DND-41 (cell line): ENCODE measurements around the gene DNAH17.

Experiments used
- ATAC-seq: fragments of 200-7000 bp; cut with Tn5 transposase; 3 replicates; pipeline ENCODE4 v1.9.1; 2021; ENCODE audit warnings: low read depth; ENCODE audit not compliant: insufficient read depth
- DNase-seq: peaks from one replicate; pipeline ENCODE4 v3.0.0-alpha.2; 2020
- H2AFZ ChIP-seq: 2 replicates; pipeline ENCODE4 v1.6.0; 2012; ENCODE audit warnings: low read depth, low read length
- H3K27ac ChIP-seq: 2 replicates; pipeline ENCODE4 v1.5.1; 2012; ENCODE audit warnings: low read length, inconsistent platforms
- H3K27me3 ChIP-seq: fragments of 200-600 bp; sonication (generic); 2 replicates; pipeline ENCODE4 v1.6.0; 2012; ENCODE audit warnings: low read length, mild to moderate bottlenecking, inconsistent platforms; ENCODE audit not compliant: insufficient read depth, poor library complexity
- H3K36me3 ChIP-seq: 2 replicates; pipeline ENCODE4 v1.5.1; 2012; ENCODE audit warnings: low read length, inconsistent platforms; ENCODE audit not compliant: insufficient read depth
- H3K4me1 ChIP-seq: 2 replicates; pipeline ENCODE4 v1.5.1; 2012; ENCODE audit warnings: mild to moderate bottlenecking, low read length; ENCODE audit not compliant: insufficient read depth
- H3K4me2 ChIP-seq: 2 replicates; pipeline ENCODE4 v1.6.0; 2012; ENCODE audit warnings: mild to moderate bottlenecking, moderate library complexity, low read length, inconsistent platforms; ENCODE audit not compliant: insufficient read depth
- H3K4me3 ChIP-seq, 2 experiments: fragments of 200-600 bp in 1 of 2; shearing (Covaris generic) in 1 of 2; 2 replicates each; pipeline ENCODE4 v1.5.1; 2012 to 2016; ENCODE audit warnings: inconsistent platforms in 2 of 2, low read length in 2 of 2, mild to moderate bottlenecking in 2 of 2, low read depth in 1 of 2, moderate library complexity in 1 of 2
- H3K79me2 ChIP-seq: 2 replicates; pipeline ENCODE4 v1.6.0; 2012; ENCODE audit warnings: low read length, inconsistent platforms; ENCODE audit not compliant: insufficient read depth
- H3K9ac ChIP-seq: 2 replicates; pipeline ENCODE4 v1.6.0; 2012; ENCODE audit warnings: low read depth, mild to moderate bottlenecking, inconsistent platforms, low read length, moderate library complexity
- H3K9me3 ChIP-seq: 2 replicates; pipeline ENCODE4 v1.5.1; 2012; ENCODE audit warnings: low read length, moderate library complexity, mild to moderate bottlenecking, inconsistent platforms; ENCODE audit not compliant: insufficient read depth, severe bottlenecking
- H4K20me1 ChIP-seq: 2 replicates; pipeline ENCODE4 v1.6.0; 2012; ENCODE audit warnings: low read length; ENCODE audit not compliant: insufficient read depth
- CTCF ChIP-seq: IDR thresholded peaks from 2 replicates; pipeline ENCODE4 v1.5.1; 2012; ENCODE audit warnings: borderline replicate concordance, low read length, moderate library complexity, mild to moderate bottlenecking; ENCODE audit not compliant: poor library complexity, severe bottlenecking; ENCODE audit errors: extremely low read depth
- EZH2 ChIP-seq: IDR thresholded peaks from 3 replicates; pipeline ENCODE4 v1.6.1; 2012; ENCODE audit warnings: borderline replicate concordance, low read depth, mild to moderate bottlenecking, moderate library complexity, low read length, inconsistent platforms; ENCODE audit not compliant: severe bottlenecking

Gene DNAH17

GRCh38 chr17:78471635-78472034 is 105.6 kb downstream of the DNAH17 start:
- Histone ChIP-seq H3K9ac (no peak overlapping the region), H4K20me1 (no peaks in the 10 kb centered on the region), H3K36me3 (no peaks in the 10 kb centered on the region), H3K27me3 (no peaks in the 10 kb centered on the region), H3K79me2 (no peaks in the 10 kb centered on the region), H3K4me3 (no peak overlapping the region), H3K4me2 (no peak overlapping the region), H3K4me1 (no peaks in the 10 kb centered on the region), H2AFZ (no peak overlapping the region), H3K27ac (no peak overlapping the region), H3K9me3 (no peaks in the 10 kb centered on the region)
- ATAC-seq: no peak
- TF ChIP-seq CTCF: no peak
- TF ChIP-seq EZH2: no peak
- DNase-seq: no peak

- no peak for TF ChIP-seq CTCF
- TF ChIP-seq EZH2: no peak
- no peak overlapping the region for H3K27ac ChIP-seq
- no peak for ATAC-seq
- no peaks in the 10 kb centered on the region for H3K79me2 ChIP-seq
- H3K4me2 ChIP-seq: no peak overlapping the region
- no peak overlapping the region for H2AFZ ChIP-seq
- no peak overlapping the region for H3K9ac ChIP-seq
- H4K20me1 ChIP-seq: no peaks in the 10 kb centered on the region
- no peaks in the 10 kb centered on the region for H3K36me3 ChIP-seq
- H3K27me3 ChIP-seq: no peaks in the 10 kb centered on the region
- no peak overlapping the region for H3K4me3 ChIP-seq
- H3K9me3 ChIP-seq: no peaks in the 10 kb centered on the region
- no peaks in the 10 kb centered on the region for H3K4me1 ChIP-seq
- no peak for DNase-seq
These were observed 107.8 kb downstream of the DNAH17 start for GRCh38 chr17:78469443-78469842.

GRCh38 chr17:78468366-78468765 is 108.8 kb downstream of the DNAH17 start:
- H3K27me3 ChIP-seq: no peaks in the 10 kb centered on the region
- DNase-seq: no peak

More at GRCh38 chr17:78468366-78468765, 108.8 kb downstream of the DNAH17 start:
- Histone ChIP-seq H3K36me3 (no peaks in the 10 kb centered on the region), H3K9me3 (no peaks in the 10 kb centered on the region), H3K79me2 (no peaks in the 10 kb centered on the region), H3K4me1 (no peaks in the 10 kb centered on the region), H2AFZ (no peak overlapping the region), H3K4me2 (no peak overlapping the region), H3K4me3 (no peak overlapping the region), H3K9ac (no peak overlapping the region), H4K20me1 (no peaks in the 10 kb centered on the region), H3K27ac (no peak overlapping the region)
- TF ChIP-seq EZH2 (no peak), CTCF (no peak)
- no peak for ATAC-seq
